Ectodermal cell (in vitro differentiated cells): Measurements from ENCODE around the gene CCDC154.
"Not testable (repeated sequence)": the region's sequence is repeated elsewhere in the genome, so short reads cannot be mapped to it uniquely, and the experiment has no call there.

Experiments
- H3K27ac ChIP-seq: 2 replicates; pipeline ENCODE4 v1.7.0; 2013; ENCODE audit warnings: mild to moderate bottlenecking, low read depth, low read length; ENCODE audit not compliant: insufficient read depth, poor library complexity, severe bottlenecking
- H3K27me3 ChIP-seq: 2 replicates; pipeline ENCODE4 v1.7.0; 2013; ENCODE audit warnings: mild to moderate bottlenecking, low read length; ENCODE audit not compliant: insufficient read depth, control insufficient read depth, poor library complexity, severe bottlenecking
- H3K36me3 ChIP-seq: one replicate; pipeline ENCODE4 v1.7.0; 2013; ENCODE audit warnings: low read length; ENCODE audit not compliant: control insufficient read depth, insufficient read depth
- H3K4me1 ChIP-seq: one replicate; pipeline ENCODE4 v1.7.0; 2013; ENCODE audit warnings: low read length; ENCODE audit not compliant: control insufficient read depth, insufficient read depth
- H3K4me3 ChIP-seq: 2 replicates; pipeline ENCODE4 v1.7.0; 2013; ENCODE audit warnings: low read depth, low read length, control low read depth; ENCODE audit not compliant: insufficient read depth
- H3K9me3 ChIP-seq: 2 replicates; pipeline ENCODE4 v1.7.0; 2013; ENCODE audit warnings: mild to moderate bottlenecking, low read length, moderate library complexity; ENCODE audit not compliant: control insufficient read depth
- WGBS, 2 experiments: methylation state at CpG; one replicate each; pipeline ENCODE4 v1.1.7; 2013; ENCODE audit warnings: missing lambda C conversion rate in 2 of 2; 5-methylcytosine and 5-hydroxymethylcytosine counted together

Gene CCDC154

DNA sequence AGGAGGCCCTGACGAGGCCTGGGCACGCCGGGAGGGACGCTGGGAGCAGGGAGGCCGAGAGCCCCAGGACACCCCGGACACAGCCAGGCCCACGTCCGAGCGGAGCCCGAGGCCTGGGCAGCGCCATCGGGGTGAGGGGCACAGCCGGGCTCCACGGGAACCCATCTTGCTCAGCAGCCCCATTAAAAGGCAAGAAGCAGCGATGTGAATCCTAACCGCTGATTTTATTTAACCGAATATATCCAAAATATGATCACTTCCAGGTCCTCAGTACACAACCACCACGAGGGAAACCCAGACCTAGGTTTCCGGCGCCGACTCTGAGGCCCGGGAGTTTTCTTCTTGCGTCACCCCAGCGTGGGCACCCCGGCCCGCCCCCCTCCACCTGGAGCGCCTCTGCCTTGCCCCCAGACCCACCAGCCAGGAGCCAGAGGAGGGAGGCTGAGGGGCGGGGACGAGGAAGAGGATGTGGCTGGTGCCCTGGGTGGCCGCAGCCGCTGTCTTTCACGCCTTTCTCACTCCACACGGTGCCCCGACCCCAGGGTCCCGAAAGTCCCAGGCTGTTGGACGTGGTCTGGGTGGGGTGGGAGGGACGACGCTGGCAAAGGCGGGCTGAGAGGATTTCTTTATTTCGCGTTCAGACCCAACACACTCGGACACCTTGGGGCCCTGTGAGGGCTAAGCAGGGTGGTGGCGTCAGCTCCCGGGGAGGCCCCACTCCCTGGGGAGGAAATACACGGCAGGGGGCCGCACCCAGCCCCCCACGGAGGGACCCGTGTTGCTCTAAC, 568 bp upstream of the CCDC154 start:
- Histone ChIP-seq H3K4me1 (no peaks in the 10 kb centered on the region), H3K27me3 (no peaks in the 10 kb centered on the region), H3K9me3 (no peaks in the 10 kb centered on the region), H3K36me3 (peaks cover 3% of the 10 kb centered on the region), H3K27ac (no peak overlapping the region), H3K4me3 (no peak overlapping the region)
- WGBS, 2 experiments, result 94% methylated on average over 48 of the region's 48 CpGs

DNA sequence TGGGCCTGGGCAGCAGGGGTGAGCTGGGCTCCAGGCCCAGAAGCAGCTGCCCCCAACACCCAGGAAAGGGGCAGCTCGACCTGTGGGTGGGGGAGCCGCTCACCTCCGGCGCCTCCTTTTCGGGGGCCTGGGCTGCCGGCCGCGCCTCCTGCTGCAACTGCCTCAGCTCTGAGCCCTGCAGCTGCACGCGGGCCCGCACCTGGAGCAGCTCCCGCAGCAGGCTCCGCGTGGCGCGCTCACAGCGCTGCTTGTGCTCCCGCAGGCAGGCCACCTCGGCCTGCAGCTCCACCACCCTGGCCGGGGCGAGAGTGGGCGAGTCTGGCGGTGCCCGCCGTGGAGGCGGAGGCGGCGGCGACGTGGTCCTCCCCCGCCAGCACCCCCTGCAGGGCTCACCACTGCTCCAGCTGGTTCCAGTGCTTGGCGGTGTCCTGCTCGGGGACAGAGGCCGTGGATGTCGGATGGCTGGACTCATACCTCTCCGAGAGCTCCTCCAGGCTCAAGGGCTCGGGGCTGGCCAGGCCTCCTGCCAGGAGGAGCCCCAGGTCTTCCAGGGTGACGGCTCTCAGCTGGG, 868 bp downstream of the CCDC154 start:
- 88% methylated on average over 38 of the region's 38 CpGs for WGBS, 2 experiments
- Histone ChIP-seq H3K4me3 (no peak overlapping the region), H3K4me1 (no peaks in the 10 kb centered on the region), H3K27ac (peak overlapping the region; percentile 8), H3K27me3 (no peaks in the 10 kb centered on the region), H3K36me3 (no peaks in the 10 kb centered on the region), H3K9me3 (no peaks in the 10 kb centered on the region)

DNA sequence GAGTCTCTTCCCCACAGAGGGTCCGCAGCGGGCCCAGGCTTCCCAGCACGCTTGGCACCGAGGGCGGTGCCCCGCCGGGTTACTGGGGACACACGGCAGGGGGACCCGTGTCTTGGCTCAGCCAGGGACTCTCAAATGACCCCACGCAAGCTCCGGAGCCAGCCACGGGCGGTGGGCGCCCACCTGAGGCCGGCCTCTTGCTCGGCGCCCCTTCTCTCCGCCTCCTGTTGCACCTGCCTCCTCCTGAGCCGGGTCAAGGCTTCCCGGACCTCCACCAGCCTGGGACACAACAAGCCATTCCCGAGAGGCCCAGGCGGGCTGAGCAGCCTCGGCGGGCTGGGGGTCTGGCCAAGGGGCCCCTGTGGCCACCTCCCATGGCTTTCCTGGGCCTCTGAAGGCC, 1.7 kb downstream of the CCDC154 start:
- Histone ChIP-seq H3K4me3 (no peak overlapping the region), H3K9me3 (no peaks in the 10 kb centered on the region), H3K27ac (no peak overlapping the region), H3K36me3 (no peaks in the 10 kb centered on the region), H3K27me3 (no peaks in the 10 kb centered on the region), H3K4me1 (no peaks in the 10 kb centered on the region)
- WGBS, 2 experiments, result 91 to 92% methylated on average over 24 of the region's 24 CpGs

DNA sequence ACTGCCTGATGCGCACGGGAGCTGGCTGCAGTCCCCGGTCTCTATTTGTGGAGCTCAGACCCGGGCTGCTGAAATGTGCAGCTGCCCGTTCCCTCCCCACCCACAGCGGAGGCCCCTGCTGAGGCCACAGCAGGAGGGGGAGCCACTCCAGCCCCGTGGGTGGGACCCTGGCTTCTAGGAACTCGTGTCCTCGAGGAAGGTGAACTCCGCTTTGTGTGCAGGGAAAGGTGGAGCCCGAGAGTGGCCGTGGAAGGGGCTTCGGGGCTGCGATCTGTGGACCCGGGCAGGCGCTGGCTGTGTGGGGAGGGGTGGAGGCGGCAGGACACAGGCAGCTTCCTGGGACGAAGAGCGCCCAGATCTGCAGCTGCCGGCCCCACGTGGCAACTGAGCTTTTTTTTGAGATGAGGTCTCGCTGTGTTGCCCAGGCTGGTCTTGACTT, 2.9 kb downstream of the CCDC154 start:
- Histone ChIP-seq H3K4me3 (no peak overlapping the region), H3K27me3 (no peaks in the 10 kb centered on the region), H3K4me1 (no peaks in the 10 kb centered on the region), H3K36me3 (no peaks in the 10 kb centered on the region), H3K9me3 (no peaks in the 10 kb centered on the region), H3K27ac (no peak overlapping the region)
- 84 to 88% methylated on average over 22 of the region's 22 CpGs for WGBS, 2 experiments

DNA sequence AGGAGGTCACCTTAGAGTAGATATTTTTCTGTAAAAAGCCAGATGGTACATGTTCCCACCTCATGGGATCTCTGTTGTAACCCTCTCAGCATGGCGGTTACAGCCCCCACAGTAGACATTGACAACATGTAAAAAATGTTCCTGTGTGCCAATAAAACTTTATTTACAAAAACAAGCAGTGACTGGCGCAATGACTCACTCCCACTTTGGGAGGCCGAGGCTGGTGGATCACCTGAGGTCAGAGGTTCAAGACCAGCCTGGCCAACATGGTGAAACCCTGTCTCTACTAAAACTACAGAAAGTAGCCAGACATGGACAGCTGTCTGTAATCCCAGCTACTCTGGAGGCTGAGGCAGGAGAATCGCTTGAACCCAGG, 4.7 kb downstream of the CCDC154 start:
- not testable (repeated sequence) for H3K4me1 ChIP-seq, H3K27me3 ChIP-seq, H3K9me3 ChIP-seq, H3K36me3 ChIP-seq, H3K4me3 ChIP-seq, H3K27ac ChIP-seq
- 94 to 95% methylated on average over 4 of the region's 4 CpGs for WGBS, 2 experiments

DNA sequence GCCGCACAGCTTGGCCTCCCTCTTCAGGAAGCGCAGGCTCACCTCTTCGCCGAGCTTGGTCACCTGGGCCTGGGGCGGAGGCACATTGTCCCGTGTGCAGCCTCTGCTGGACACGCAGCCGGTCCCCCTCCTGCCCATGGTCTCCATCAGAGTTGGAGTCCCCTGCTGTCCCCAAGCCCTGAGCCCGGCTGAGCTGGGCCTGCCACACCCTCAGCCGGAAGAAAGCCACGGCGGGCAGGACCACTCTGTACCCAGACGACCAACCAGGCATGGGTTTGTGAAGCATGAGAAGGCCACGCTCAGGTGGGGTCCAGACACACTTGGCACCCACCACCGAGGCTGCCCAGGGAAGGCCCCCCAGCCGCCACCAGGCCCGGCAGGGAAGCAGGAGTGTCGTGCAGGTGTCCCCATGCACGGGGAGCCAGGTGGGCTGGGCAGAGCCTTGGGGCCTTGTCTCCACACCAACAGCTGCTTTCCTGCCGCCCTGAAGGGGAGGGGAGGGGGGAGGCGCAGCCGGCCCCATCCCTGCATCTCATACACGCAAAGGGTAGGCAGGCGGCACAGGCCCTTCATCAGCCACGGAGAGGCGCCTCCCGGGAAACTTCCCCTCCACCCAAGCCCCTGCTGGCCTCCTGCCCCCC, 5.2 kb downstream of the CCDC154 start:
- Histone ChIP-seq H3K4me1 (no peaks in the 10 kb centered on the region), H3K27ac (no peak overlapping the region), H3K36me3 (no peaks in the 10 kb centered on the region), H3K4me3 (no peak overlapping the region), H3K9me3 (no peaks in the 10 kb centered on the region), H3K27me3 (no peaks in the 10 kb centered on the region)
- WGBS, 2 experiments, result 89 to 94% methylated on average over 27 of the region's 27 CpGs

DNA sequence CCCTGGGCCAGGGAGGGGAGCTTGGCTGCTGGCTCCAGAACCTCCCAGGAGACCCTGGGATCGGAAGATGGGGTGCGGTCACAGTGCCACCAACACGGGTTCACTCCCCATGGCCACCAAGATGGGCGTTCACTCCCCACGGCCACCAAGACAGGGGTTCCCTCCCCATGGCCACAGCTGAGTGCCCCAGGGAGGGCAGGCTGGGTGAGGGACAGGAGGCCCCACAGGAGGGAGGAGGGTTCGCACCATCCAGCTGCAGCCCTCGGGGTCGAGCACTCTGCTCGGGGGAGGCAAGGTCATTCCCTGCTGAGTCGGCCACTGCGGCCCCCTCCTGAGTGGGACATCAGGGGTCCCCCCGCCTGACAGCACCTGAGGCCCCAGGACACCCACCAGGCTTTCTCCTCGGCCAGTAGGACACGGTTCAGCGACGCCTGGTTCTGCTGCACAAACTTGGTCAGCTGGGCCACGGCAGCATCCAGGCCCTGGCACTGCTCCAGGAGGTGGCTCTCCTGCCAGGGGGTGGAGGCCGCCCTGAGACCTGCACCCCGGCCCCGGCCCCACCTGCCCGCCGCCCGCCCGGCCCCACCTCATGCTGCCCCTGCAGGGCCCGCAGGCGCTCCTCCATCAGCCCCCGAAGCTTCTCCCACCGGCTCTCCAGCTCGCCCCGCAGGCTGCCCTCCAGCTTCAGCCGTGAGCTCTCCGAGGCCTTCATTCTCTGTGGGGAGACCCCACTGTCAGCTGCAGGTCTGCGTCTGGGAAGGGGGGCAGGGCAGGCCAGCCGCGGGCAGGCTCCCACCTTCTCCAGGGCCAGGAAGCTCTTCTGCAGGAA, 5.9 kb downstream of the CCDC154 start:
- Histone ChIP-seq H3K27ac (no peak overlapping the region), H3K9me3 (no peaks in the 10 kb centered on the region), H3K36me3 (no peaks in the 10 kb centered on the region), H3K27me3 (no peaks in the 10 kb centered on the region), H3K4me1 (no peaks in the 10 kb centered on the region), H3K4me3 (no peak overlapping the region)
- 92 to 93% methylated on average over 35 of the region's 35 CpGs for WGBS, 2 experiments

DNA sequence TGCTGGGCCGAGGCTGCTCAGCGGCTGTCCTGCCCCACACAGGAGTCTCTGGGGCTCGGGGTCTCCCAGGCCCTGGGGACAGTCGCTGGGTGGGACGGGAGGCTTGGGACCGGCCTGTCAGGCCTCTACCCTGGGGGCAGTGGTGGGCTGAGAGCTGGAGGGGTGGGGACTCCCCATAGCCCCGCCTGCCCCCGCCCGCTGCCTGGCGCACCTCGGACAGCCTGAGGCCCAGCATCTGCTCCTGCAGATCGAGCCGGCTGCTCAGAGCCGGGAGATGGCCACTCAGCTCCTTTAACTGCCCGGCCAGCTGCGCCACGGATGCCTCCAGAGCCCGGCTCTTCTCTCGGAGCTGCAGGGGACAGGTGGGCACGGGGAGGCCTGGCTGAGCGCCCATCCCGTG, 6.8 kb downstream of the CCDC154 start:
- Histone ChIP-seq H3K4me1 (no peaks in the 10 kb centered on the region), H3K4me3 (no peak overlapping the region), H3K36me3 (no peaks in the 10 kb centered on the region), H3K9me3 (no peaks in the 10 kb centered on the region), H3K27me3 (no peaks in the 10 kb centered on the region), H3K27ac (no peak overlapping the region)
- 89 to 91% methylated on average over 22 of the region's 22 CpGs for WGBS, 2 experiments

DNA sequence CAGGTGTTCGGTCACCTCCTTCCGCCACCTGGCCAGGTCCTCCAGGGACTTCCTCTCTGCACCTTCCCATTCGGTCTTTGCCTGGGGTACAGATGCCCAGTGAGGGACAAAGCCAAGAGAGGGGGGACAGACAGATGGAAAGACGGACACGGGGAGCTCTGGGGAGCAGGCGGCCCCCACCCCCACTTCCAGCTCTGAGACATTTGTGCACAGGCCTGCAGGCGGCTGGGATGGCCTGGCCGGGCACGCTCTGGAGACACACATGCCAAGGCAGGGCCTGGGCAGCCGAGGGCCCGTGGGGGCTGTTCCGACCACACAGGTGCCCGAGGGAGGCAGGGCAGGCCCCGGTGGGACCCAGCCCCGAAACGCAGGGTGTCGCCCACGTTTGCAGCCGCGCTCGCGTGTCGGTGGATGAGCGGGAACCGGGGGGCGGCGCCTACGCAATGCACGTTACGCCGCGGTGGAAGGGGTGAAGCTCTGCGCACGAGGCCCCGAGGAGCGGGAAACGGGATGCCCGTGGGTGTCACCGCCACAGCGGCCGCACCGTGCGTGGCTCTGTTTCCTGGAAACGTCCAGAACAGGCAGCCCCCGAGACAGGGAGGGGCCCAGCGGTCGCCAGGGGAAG, 7.5 kb downstream of the CCDC154 start:
- Histone ChIP-seq H3K27ac (no peak overlapping the region), H3K36me3 (no peaks in the 10 kb centered on the region), H3K4me1 (no peaks in the 10 kb centered on the region), H3K9me3 (no peaks in the 10 kb centered on the region), H3K4me3 (no peak overlapping the region), H3K27me3 (no peaks in the 10 kb centered on the region)
- 90 to 91% methylated on average over 47 of the region's 47 CpGs for WGBS, 2 experiments
